HepG2 (cell line): Measurements from ENCODE around the gene CHADL. TPM values are rescaled to one million over a fixed set of nuclear protein-coding genes. Genes with fewer than 3 reads are reported as not detected.

ENCODE experiments used
- ATAC-seq: fragments of 200-7000 bp; cut with Tn5 transposase; 3 replicates; pipeline ENCODE4 v1.9.1; 2020; ENCODE audit warnings: mild to moderate bottlenecking, moderate library complexity
- BruUV-seq: library from RNA; stranded (reverse); fragments of 400-500 nt; replicated peaks from 2 replicates; lab custom pipeline; 2021; lab: Mats Ljungman, UMichigan
- CTCF ChIA-PET: fragments of 300-600 bp; formaldehyde crosslinking; extraction: SDS; loops from one replicate; lab custom pipeline; 2021; ENCODE audit warnings: low total read pairs, inconsistent platforms, low intra/inter-chr PET ratio; lab: Yijun Ruan, JAX
- POLR2A ChIA-PET: fragments of 350-600 bp; sonication (Branson Sonifier 250); formaldehyde crosslinking; loops from one replicate; lab custom pipeline; 2020; ENCODE audit warnings: antibody characterized with exemption, inconsistent platforms; lab: Yijun Ruan, JAX
- DNase-seq: peaks from one replicate; pipeline ENCODE4 v3.0.0-alpha.2; 2015; ENCODE audit warnings: low spot score
- FAIRE-seq: peaks from 3 replicates; lab custom pipeline; 2011; peaks lifted over from hg19 to GRCh38; lab: Jason Lieb, UNC
- H2AFZ ChIP-seq: one replicate; pipeline ENCODE4 v1.6.1; 2011; ENCODE audit warnings: low read length, inconsistent platforms
- H3K27ac ChIP-seq: fragments of 300-600 bp; 3 replicates; pipeline ENCODE4 v1.8.0; 2011; ENCODE audit warnings: mixed run types, mild to moderate bottlenecking, mixed read lengths, low read length, inconsistent platforms; ENCODE audit not compliant: insufficient read depth; ENCODE audit errors: extremely low read length
- H3K27me3 ChIP-seq, 2 experiments: fragments of 200-600 bp in 1 of 2; 2 replicates in 1 of 2; 3 replicates in 1 of 2; pipeline versions ENCODE4 v1.6.0 to v1.8.0; 2011; ENCODE audit warnings: low read length in 2 of 2, mild to moderate bottlenecking in 2 of 2, moderate library complexity in 2 of 2, inconsistent platforms in 1 of 2; ENCODE audit not compliant: insufficient read depth in 2 of 2, control insufficient read depth in 1 of 2
- H3K36me3 ChIP-seq, 2 experiments: fragments of 200-600 bp in 1 of 2; replicated peaks in 1 of 2; 2 replicates in 1 of 2; 3 replicates in 1 of 2; pipeline versions ENCODE4 v1.5.1 to v1.8.0; 2011; ENCODE audit warnings: low read length in 2 of 2, inconsistent platforms in 1 of 2; ENCODE audit not compliant: insufficient read depth in 2 of 2, control insufficient read depth in 1 of 2
- H3K4me1 ChIP-seq: 2 replicates; pipeline ENCODE4 v1.5.1; 2012; ENCODE audit warnings: low read length, inconsistent platforms; ENCODE audit not compliant: insufficient read depth
- H3K4me2 ChIP-seq: 2 replicates; pipeline ENCODE4 v1.6.0; 2011; ENCODE audit warnings: low read depth, low read length, inconsistent platforms
- H3K4me3 ChIP-seq, 3 experiments: fragments of 200-600 bp in 1 of 3; sonication (generic), shearing (Covaris generic) in 1 of 3; replicated peaks in 1 of 3; 2 replicates each; pipeline ENCODE4 v1.5.1; 2011 to 2016; ENCODE audit warnings: low read length in 3 of 3, inconsistent platforms in 2 of 3, low read depth in 2 of 3, mild to moderate bottlenecking in 2 of 3, control low read depth in 1 of 3, mixed read lengths in 1 of 3; ENCODE audit not compliant: insufficient read depth in 1 of 3
- H3K79me2 ChIP-seq: one replicate; pipeline ENCODE4 v1.6.1; 2011; ENCODE audit warnings: low read length, inconsistent platforms; ENCODE audit not compliant: insufficient read depth
- H3K9ac ChIP-seq: 2 replicates; pipeline ENCODE4 v1.6.0; 2011; ENCODE audit warnings: mild to moderate bottlenecking, low read depth, low read length, inconsistent platforms; ENCODE audit not compliant: insufficient read depth
- H3K9me3 ChIP-seq: 2 replicates; pipeline ENCODE4 v1.5.1; 2012; ENCODE audit warnings: mild to moderate bottlenecking, low read length
- H4K20me1 ChIP-seq: 2 replicates; pipeline ENCODE4 v1.6.0; 2011; ENCODE audit warnings: inconsistent platforms, mild to moderate bottlenecking, low read length, moderate library complexity; ENCODE audit not compliant: insufficient read depth
- CBX2 ChIP-seq, 2 experiments: fragments of 200-600 bp in 1 of 2; sonication (generic); formaldehyde crosslinking in 1 of 2; IDR thresholded peaks; 2 replicates each; pipeline versions ENCODE4 v1.7.0 to v1.8.1; 2018 to 2022; ENCODE audit warnings: low read depth in 2 of 2, low read length in 1 of 2, mild to moderate bottlenecking in 1 of 2, missing genetic modification reagents in 1 of 2
- MTF1 ChIP-seq: sonication (generic); formaldehyde crosslinking; IDR thresholded peaks from 2 replicates; pipeline ENCODE4 v1.5.0; 2020; ENCODE audit warnings: missing genetic modification reagents
- PLRG1 ChIP-seq: fragments of 450-650 bp; conservative IDR thresholded peaks from 2 replicates; pipeline ENCODE4 v1.6.1; 2016
- RXRA ChIP-seq: sonication (generic); formaldehyde crosslinking; IDR thresholded peaks from 2 replicates; pipeline ENCODE4 v1.5.1; 2020; ENCODE audit warnings: missing genetic modification reagents
- ZNF230 ChIP-seq: sonication (generic); formaldehyde crosslinking; IDR thresholded peaks from 2 replicates; pipeline ENCODE4 v1.4.0; 2020; ENCODE audit warnings: mild to moderate bottlenecking, missing genetic modification reagents
- ZNF256 ChIP-seq: sonication (generic); formaldehyde crosslinking; conservative IDR thresholded peaks from 2 replicates; pipeline ENCODE4 v1.4.0; 2020; ENCODE audit warnings: missing genetic modification reagents
- ZNF333 ChIP-seq: sonication (generic); formaldehyde crosslinking; IDR thresholded peaks from 2 replicates; pipeline ENCODE4 v1.4.0; 2020; ENCODE audit warnings: mild to moderate bottlenecking, missing genetic modification reagents, borderline replicate concordance
- ZNF724P ChIP-seq: sonication (generic); formaldehyde crosslinking; IDR thresholded peaks from 2 replicates; pipeline ENCODE4 v1.8.0; 2022; ENCODE audit warnings: missing genetic modification reagents, borderline replicate concordance
- ZNF883 ChIP-seq: sonication (generic); formaldehyde crosslinking; IDR thresholded peaks from 2 replicates; pipeline ENCODE4 v1.5.1; 2020; ENCODE audit warnings: mild to moderate bottlenecking, missing genetic modification reagents; ENCODE audit errors: not compliant biosample characterization
- WGBS: methylation state at CpG from one replicate; pipeline ENCODE4 v1.1.6; 2017; ENCODE audit warnings: low lambda C conversion rate; 5-methylcytosine and 5-hydroxymethylcytosine counted together
- in situ Hi-C: cut with HindIII; loops from 2 replicates; pipeline ENCODE4 v1.10.0; 2017; ENCODE audit warnings: low pct_unique_long_range_greater_than_20kb; ENCODE audit not compliant: extremely low pct_ligation_motif_present
- intact Hi-C: fragments of 100-400 bp; cut with micrococcal nuclease; formaldehyde crosslinking; loops from one replicate; pipeline ENCODE4 v1.10.0; 2022; ENCODE audit not compliant: unreplicated experiment
- polyA plus RNA-seq, 8 experiments: library from polyadenylated mRNA; depleted of rRNA in 3 of 8; stranded (reverse) in 7 of 8; unstranded in 1 of 8; fragments of >200 nt; fragmentation: Illumina TruSeq in 4 of 8; extraction: Trizol in 4 of 8; gene quantifications; 2 replicates each; pipeline versions ENCODE4 v1.2.1 to v1.2.3, GENCODE V29; 2011 to 2016; ENCODE audit warnings: low read depth in 4 of 8, missing spikeins in 1 of 8, mixed read lengths in 1 of 8; ENCODE audit not compliant: insufficient read depth in 1 of 8
- total RNA-seq, 5 experiments: library from RNA; depleted of rRNA; stranded (reverse); fragments of >200 nt; fragmentation: Illumina TruSeq; extraction: Trizol; gene quantifications; 2 replicates each; pipeline ENCODE4 v1.2.3, GENCODE V29; 2016; ENCODE audit warnings: low read depth in 1 of 5
- TF ChIP-seq, protein P1 (sequence below): sonication (generic); formaldehyde crosslinking; IDR thresholded peaks from 2 replicates; pipeline ENCODE4 v1.8.1; 2023; ENCODE audit warnings: mild to moderate bottlenecking, missing genetic modification reagents

Gene CHADL
- total and polyA plus RNA-seq, 2 of the 13 experiments (the other 11 are each of a cell fraction or from before 2014, with no cell fraction given), result 2.8 to 8.1 TPM

DNA sequence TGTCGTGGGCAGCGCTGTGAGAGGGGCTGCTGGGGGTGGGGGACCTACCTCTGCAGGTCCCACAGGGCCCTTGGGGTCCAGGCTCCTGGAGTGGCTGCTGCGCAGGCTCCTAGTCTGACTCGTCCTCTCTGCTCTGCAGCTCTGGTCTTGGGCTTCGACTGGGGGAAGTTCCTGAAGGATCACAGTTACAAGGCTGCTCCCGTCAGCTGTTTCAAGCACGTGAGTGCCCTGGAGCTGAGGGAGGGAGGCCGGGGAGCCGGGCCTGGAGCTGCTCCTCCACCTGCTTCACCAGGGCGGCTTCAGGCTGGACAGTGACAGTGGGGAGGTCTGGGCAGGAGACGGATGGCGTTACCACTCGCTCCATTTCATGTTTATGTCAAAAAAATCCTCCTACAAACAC, 23.7 kb downstream of the CHADL start (continued):
- TF ChIP-seq, protein P1, sequence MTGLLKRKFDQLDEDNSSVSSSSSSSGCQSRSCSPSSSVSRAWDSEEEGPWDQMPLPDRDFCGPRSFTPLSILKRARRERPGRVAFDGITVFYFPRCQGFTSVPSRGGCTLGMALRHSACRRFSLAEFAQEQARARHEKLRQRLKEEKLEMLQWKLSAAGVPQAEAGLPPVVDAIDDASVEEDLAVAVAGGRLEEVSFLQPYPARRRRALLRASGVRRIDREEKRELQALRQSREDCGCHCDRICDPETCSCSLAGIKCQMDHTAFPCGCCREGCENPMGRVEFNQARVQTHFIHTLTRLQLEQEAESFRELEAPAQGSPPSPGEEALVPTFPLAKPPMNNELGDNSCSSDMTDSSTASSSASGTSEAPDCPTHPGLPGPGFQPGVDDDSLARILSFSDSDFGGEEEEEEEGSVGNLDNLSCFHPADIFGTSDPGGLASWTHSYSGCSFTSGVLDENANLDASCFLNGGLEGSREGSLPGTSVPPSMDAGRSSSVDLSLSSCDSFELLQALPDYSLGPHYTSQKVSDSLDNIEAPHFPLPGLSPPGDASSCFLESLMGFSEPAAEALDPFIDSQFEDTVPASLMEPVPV (CRISPR knock-in tag), result no peak
- TF ChIP-seq ZNF230 (CRISPR knock-in tag) (no peak), ZNF883 (CRISPR knock-in tag) (no peak), CBX2 (IDR thresholded peaks at IDR 0.05; ENCODE audit: low read depth, low read length) (no peak), CBX2 (CRISPR knock-in tag; IDR thresholded peaks at IDR 0.05; ENCODE audit: low read depth) (no peak), PLRG1 (no peak)
- TF ChIP-seq, all 625 proteins: peak for 0

DNA sequence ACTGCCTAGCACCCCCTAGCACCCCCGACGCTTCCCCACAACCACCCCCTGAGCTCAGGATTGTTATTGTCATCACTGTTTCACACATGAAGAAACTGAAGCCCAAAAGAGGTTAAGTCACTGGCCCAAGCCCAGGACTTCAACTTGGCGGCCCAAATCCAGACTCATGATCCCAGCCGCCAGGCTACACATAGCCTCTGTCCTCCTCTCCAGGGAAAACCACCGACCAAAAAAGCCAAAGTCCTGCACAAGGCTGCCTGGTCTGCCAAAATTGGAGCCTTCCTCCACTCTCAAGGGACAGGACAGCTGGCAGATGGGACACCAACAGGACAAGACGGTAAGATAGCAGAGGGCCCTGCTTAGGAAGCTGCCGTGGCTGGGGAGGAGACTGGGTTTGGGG, 24.8 kb downstream of the CHADL start:
- H4K20me1 ChIP-seq, result no peaks in the 10 kb centered on the region
- in situ Hi-C loops, result no loop called here
- ChIA-PET POLR2A (no interaction called here), CTCF (no interaction called here)
- no peaks in the 10 kb centered on the region for H3K4me1 ChIP-seq
- H2AFZ ChIP-seq, result no peak overlapping the region
- H3K9ac ChIP-seq, result no peak overlapping the region
- FAIRE-seq, result no peak
- no peaks in the 10 kb centered on the region; a peak in 1 of 5 replicates for H3K27me3 ChIP-seq
- no peak overlapping the region for H3K27ac ChIP-seq
- 93% methylated on average over 7 of the region's 7 CpGs for WGBS
- no peak for DNase-seq
- no peaks in the 10 kb centered on the region for H3K9me3 ChIP-seq
- H3K4me2 ChIP-seq, result no peak overlapping the region
- H3K36me3 ChIP-seq, result peaks cover 3 to 25% of the 10 kb centered on the region in 2 experiments; a peak in 4 of 5 replicates
- no peak for ATAC-seq
- TF ChIP-seq ZNF724P (CRISPR knock-in tag), result no peak
- no peak for TF ChIP-seq ZNF256 (CRISPR knock-in tag)
- no peak for TF ChIP-seq ZNF333
- no peak for TF ChIP-seq RXRA (CRISPR knock-in tag)
- TF ChIP-seq, protein P1 (CRISPR knock-in tag), result no peak
- TF ChIP-seq MTF1 (CRISPR knock-in tag), result no peak
- TF ChIP-seq, all 625 proteins: peak for 0
- intact Hi-C loops, result no loop called here
- no peaks in the 10 kb centered on the region for H3K79me2 ChIP-seq
- H3K4me3 ChIP-seq, result no peak overlapping the region
- no TSS peak for BruUV-seq
